Stimulated activated CD8-positive, alpha-beta memory T cell treated with anti-CD3 and anti-CD28 coated beads, Interleukin-7, amount 100 ng/mL, for 4 hours (primary cell): ENCODE results near the gene GRM5.
"Not testable (repeated sequence)": the region's sequence is repeated elsewhere in the genome, so short reads cannot be mapped to it uniquely, and the experiment has no call there.

Experiments used
- DNase-seq, 2 donors: peaks; one replicate each; pipeline ENCODE4 v3.0.0-alpha.2; 2020; ENCODE audit warnings: low read depth in 2 of 2

Gene GRM5

GRCh38 chr11:88495836-88496235 lies 569.9 kb downstream of the GRM5 start:
- DNase-seq = no peak

- no peak for DNase-seq
These were observed 570.9 kb downstream of the GRM5 start for GRCh38 chr11:88494848-88495247.

- DNase-seq = no peak
These were observed 574.1 kb downstream of the GRM5 start for GRCh38 chr11:88491674-88492073.

- no peak for DNase-seq
These were observed 576.8 kb downstream of the GRM5 start for GRCh38 chr11:88489030-88489429.

- DNase-seq = no peak
These were observed 578.1 kb downstream of the GRM5 start for GRCh38 chr11:88487646-88488045.

- peak in 1 of 2 donors; percentile 5 for DNase-seq
These were observed 580.7 kb downstream of the GRM5 start for GRCh38 chr11:88484873-88485621.

- no peak for DNase-seq
These were observed 582.9 kb downstream of the GRM5 start for GRCh38 chr11:88482871-88483301.

GRCh38 chr11:88480223-88480622 lies 585.6 kb downstream of the GRM5 start:
- DNase-seq = no peak

- DNase-seq = no peak
These were observed 587.5 kb downstream of the GRM5 start for GRCh38 chr11:88478136-88478815.

GRCh38 chr11:88475991-88476418 lies 589.8 kb downstream of the GRM5 start:
- DNase-seq = no peak

GRCh38 chr11:88474655-88475054 lies 591.1 kb downstream of the GRM5 start:
- DNase-seq = no peak

GRCh38 chr11:88469561-88470225 lies 596.1 kb downstream of the GRM5 start:
- DNase-seq = no peak

GRCh38 chr11:88464528-88464927 lies 601.3 kb downstream of the GRM5 start:
- no peak for DNase-seq

GRCh38 chr11:88463301-88463700 lies 602.5 kb downstream of the GRM5 start:
- not testable (repeated sequence) for DNase-seq

- not testable (repeated sequence) for DNase-seq
These were observed 607.7 kb downstream of the GRM5 start for GRCh38 chr11:88458047-88458446.

GRCh38 chr11:88455974-88456373 lies 609.8 kb downstream of the GRM5 start:
- DNase-seq = no peak

- DNase-seq = no peak
These were observed 610.9 kb downstream of the GRM5 start for GRCh38 chr11:88454881-88455280.
